CD4-positive, alpha-beta T cell treated with Interleukin-10 for 1 hour (primary cell): Measurements from ENCODE around the gene KRT2.

ENCODE experiments used
- DNase-seq: peaks from one replicate; pipeline ENCODE4 v3.0.0-alpha.2; 2020

The KRT2 gene

GRCh38 chr12:52636189-52636588 lies 15.8 kb downstream of the KRT2 start:
- no peak for DNase-seq

DNA sequence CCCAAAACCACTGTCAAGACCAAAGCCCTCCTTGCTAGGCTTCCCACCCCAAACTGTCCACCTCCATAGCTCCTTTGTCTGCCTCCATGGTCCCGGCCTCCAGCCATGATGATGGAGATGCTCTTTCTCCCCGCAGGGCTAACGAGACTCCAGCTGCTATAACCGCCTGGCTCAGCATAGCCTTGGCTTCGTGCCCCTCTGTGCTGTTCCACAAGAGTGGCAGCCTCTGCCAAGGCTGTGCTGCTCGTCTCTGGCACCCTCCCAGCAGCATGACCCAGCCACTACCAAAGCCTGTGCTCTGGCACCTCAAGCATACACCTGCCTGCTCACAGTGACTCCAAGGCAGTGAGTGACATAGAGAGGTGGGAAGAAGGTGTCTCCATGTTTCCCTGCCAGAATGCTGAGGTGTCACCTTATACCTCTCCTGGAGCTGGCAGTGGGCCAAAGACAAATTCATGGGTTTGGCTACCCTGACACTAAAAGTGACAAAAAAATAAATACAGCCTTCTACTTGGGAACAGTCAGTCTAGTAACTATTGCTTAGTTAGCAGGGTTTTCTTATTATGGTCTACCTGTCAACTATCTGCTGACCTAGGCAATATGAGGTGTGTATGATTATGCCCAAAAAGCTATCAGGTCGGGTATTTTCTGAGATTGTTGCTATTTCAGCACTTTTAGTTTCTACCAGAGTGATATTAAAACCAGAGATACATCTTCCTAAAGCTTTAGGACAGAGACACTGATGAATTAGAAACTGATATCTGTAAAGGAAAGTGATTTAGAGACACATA lies 17.6 kb downstream of the KRT2 start:
- no peak for DNase-seq

DNA sequence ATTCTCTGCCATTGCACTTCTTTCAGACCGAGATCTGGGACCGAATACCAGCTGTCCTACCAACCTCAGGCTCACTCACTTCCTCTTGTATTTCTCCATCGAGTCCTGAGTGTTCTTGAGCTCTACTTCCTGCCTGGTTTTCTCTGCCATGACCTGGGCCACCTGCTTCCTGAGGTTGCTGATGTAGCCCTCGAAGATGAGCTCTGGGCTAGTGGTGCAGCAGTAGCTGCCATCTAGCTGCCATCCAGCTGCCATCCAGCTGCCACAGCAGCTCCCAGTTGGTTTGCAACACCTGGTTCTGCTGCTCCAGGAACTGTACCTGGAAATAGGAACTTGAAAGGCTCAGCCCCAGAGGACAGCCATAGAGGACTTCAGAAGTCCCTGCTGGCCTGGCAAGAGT lies 18.6 kb downstream of the KRT2 start:
- peak; percentile 27 for DNase-seq

GRCh38 chr12:52632656-52633055 lies 19.4 kb downstream of the KRT2 start:
- DNase-seq, result no peak

GRCh38 chr12:52631676-52632459 lies 20.1 kb downstream of the KRT2 start:
- no peak for DNase-seq

DNA sequence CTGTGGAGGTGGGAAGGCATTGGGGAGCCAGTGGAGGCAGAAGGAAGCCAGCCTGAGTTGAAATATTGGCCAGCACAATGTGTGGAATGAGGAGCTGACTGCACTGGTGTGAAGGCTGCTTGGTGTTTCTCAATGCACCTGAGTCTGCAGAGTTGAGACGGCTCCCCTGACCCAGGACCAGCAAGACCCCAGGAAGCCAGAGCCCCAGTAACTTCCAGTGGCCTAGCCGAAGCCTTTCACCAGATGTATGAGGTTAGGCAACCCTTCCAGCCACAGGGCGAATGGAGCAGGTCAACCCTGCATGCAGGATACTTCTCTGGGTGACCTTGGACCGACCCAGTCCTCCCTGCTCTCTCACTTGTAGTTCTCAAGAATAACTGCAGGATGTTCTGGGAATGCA lies 20.7 kb downstream of the KRT2 start:
- no peak for DNase-seq

- DNase-seq, result no peak
Observed at GRCh38 chr12:52630599-52631200, 21.3 kb downstream of the KRT2 start.

DNA sequence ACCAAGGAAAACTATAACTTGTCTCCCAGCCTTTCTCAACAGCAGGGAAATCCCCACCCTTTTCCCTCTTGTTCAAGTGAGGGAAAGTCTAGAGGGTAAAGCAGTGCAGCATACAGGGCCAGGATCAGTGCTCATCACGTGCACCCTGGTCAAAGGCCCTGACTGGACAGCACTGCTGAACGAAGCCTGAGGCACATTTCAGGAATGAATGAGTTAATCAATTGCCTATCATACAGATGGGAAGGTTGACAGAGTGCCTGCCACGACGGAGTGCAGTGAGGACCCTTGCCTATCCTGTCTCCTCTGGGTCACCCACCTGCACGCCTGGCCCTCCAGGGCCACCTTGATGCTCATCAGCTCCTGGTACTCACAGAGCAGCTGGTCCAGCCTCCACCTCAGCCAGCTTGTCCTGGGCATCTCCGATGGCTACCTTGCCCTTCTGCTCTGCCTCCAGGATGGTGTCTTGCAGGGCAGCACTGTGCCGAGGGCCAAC lies 22.0 kb downstream of the KRT2 start:
- no peak for DNase-seq

- DNase-seq, result no peak
Observed at GRCh38 chr12:52629281-52630007, 22.6 kb downstream of the KRT2 start.

GRCh38 chr12:52628841-52629240 lies 23.2 kb downstream of the KRT2 start:
- DNase-seq, result no peak

DNA sequence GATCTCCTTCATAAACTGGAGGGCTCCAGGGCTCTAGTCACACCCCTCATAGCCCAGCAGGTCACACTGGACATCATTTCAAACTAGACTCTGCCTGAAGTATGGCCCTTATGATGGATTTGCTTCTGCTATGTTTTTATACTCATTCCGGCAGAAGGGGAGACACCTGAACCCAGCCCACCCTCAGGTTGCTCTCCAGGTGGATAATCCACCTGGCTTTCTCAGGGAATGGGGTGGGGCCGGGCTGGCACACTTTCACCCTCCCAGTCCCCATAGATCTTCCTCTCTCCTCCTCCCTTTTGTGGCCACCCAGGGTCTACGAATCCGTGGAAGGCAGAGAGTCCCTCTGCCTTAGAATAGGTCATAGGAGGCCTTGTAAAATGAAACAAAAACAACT lies 23.9 kb downstream of the KRT2 start:
- no peak for DNase-seq

GRCh38 chr12:52627395-52628110 lies 24.5 kb downstream of the KRT2 start:
- DNase-seq, result no peak

GRCh38 chr12:52622349-52622748 lies 29.7 kb downstream of the KRT2 start:
- no peak for DNase-seq

DNA sequence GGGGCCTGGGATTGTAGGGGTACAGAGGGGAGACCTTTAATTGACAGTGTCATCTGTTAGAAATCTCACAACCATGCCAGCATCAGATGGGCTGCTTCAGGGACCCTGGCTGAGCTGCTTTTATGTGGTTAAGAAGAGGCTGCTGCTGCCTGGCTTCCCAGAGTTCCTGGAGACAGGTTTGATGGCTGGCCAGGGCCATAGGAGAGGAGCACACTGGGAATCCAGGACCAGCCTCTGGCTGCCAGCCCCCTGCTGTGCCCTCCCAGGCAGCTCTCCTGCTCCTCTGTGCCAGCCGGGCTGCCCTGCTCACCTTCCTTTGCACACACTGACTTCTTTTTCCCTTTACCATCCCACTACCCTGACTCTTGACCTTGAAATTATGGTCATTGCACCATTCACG lies 33.1 kb downstream of the KRT2 start:
- no peak for DNase-seq

DNA sequence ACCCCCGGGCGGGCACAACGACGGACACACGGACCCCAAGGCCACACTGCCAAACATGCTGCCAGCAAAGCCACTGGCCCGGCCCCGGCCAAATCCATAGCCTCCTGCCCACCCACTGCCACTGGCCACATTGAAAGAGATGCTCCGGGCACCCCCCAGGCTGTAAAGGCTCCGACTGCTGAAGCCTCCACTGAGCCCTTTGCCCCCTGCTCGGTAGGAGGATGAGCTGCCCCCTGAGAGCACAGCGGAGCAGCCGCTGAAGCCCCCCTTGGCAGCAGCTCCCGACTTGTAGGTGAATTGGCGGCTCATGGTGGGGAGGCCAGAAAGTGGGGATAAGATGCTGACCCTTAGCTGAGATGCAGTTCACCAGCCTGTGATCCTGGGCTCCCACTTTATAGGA lies 33.8 kb downstream of the KRT2 start, which contains the start of gene KRT73:
KRT73 (minus strand) TSS at position 344 of the 400 bp plus-strand sequence; CDS start at position 309, 35 bp downstream.
- DNase-seq, result no peak

DNA sequence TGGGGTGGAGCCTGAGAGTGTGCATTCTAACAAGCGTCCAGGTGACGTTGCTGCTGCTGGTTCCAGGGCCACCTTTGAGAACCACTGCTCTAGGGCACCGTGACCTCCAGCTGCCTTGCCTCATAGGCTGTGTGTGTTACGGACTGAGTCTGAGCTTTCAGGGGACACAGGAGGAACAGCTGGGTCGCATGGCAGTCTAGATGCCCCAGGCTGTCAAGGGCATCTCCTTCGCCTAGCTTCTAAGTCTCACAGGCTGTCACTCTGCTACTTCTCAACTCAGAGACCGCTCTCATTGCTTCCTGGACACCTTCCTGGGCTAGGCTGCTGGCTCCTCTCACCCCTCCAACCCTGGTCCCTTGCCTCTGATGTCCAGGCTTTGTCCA lies 34.6 kb downstream of the KRT2 start:
- DNase-seq, result no peak

DNA sequence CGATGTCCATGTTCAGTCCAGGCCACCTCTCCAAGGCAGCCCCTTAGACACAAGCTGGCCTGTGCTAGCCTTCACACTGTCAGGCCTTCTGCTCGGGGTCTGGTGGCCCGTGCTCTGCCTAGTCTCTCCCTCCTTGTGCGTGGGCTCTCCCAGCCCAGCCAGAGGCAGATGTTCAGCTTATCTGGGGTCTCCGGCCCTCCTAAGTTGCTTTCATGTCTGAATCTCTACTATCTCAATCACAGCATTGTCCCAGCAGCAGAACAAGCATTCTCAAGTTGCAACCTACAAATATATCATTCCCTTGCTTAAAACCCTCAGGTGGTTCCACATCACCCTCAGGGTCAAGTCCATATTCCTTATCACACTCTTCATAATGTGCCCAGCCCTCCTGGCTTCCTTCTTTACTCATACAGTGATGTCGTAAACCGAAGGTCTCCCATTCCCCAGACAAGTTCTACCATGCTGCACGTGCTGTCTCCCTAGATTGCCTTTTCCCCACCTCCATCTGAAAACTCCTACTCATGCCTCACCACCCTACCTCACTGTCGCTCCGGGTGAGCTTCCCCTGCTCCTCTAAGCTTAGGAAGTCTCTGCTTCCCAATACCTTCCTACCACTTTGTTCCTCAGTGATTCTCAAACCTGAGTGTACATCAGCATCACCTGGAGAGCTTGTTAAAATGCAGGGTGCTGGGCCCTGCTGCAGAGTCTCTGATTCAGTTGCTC lies 35.2 kb downstream of the KRT2 start:
- DNase-seq, result no peak

- no peak for DNase-seq
Observed at GRCh38 chr12:52615912-52616311, 36.1 kb downstream of the KRT2 start.

GRCh38 chr12:52615208-52615868 lies 36.7 kb downstream of the KRT2 start:
- DNase-seq, result no peak

DNA sequence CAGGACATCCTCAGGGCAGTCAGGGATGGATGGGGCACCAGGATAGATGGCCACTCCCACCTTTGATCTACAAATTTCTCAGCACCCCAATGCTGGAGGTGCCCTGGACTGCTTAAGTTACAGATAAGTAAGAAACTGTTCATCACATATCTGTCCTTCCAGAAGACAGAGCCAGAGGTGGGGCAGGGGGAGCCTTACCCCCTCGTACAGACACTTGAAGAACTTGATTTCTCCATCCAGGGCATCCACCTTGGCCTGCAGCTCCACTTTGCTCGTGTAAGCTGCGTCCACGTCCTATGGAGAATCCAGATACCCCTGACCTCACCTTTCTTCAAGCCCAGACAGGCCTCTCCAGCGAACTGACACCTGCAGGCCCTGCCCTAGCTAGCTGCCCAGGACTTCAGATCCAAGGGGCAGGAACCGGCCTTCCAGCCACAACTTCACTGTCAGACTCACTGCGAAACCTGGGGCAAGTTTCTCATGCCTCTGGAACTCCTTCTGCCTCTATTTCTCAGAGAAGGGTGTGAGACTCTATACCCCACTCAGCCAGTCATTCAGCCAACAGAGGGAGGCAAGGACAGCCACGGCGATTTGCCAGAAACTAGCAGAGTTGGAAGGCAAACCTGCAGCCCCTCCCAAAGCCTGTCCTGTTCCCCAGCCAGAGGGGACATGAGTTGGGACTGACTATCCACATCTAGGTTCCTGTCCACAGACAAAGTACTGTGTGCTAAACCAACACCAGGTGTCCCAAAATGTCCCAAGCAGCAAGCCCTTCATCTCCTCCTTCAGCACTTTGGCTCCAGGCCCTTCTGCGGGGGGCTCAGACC lies 37.4 kb downstream of the KRT2 start:
- no peak for DNase-seq
